WERI-Rb-1 (cell line): ENCODE measurements around the gene PSTPIP1.

Source experiments
- DNase-seq: peaks from one replicate; pipeline ENCODE4 v3.0.0-alpha.2; 2020
- H3K27ac ChIP-seq: fragments of 250-450 bp; sonication (Bioruptor Pico); 2 replicates; pipeline ENCODE4 v1.5.1; 2020; ENCODE audit warnings: mild to moderate bottlenecking, moderate library complexity
- H3K27me3 ChIP-seq: fragments of 250-450 bp; sonication (Bioruptor Pico); 2 replicates; pipeline ENCODE4 v1.5.1; 2021; ENCODE audit warnings: mild to moderate bottlenecking, low read depth, moderate library complexity; ENCODE audit not compliant: insufficient read depth, severe bottlenecking
- H3K36me3 ChIP-seq: fragments of 250-450 bp; sonication (Bioruptor Pico); 2 replicates; pipeline ENCODE4 v1.5.1; 2020; ENCODE audit warnings: mild to moderate bottlenecking, moderate library complexity
- H3K4me3 ChIP-seq: 2 replicates; pipeline ENCODE4 v1.5.1; 2011; ENCODE audit warnings: low read depth, mild to moderate bottlenecking, control low read depth, low read length
- H3K9me3 ChIP-seq: fragments of 250-450 bp; sonication (Bioruptor Pico); 2 replicates; pipeline ENCODE4 v1.5.1; 2021; ENCODE audit warnings: mild to moderate bottlenecking, moderate library complexity; ENCODE audit not compliant: severe bottlenecking
- CTCF ChIP-seq: IDR thresholded peaks from 2 replicates; pipeline ENCODE4 v1.5.1; 2011; ENCODE audit warnings: low read depth, mild to moderate bottlenecking, control low read depth, inconsistent platforms, low read length

Gene PSTPIP1

DNA sequence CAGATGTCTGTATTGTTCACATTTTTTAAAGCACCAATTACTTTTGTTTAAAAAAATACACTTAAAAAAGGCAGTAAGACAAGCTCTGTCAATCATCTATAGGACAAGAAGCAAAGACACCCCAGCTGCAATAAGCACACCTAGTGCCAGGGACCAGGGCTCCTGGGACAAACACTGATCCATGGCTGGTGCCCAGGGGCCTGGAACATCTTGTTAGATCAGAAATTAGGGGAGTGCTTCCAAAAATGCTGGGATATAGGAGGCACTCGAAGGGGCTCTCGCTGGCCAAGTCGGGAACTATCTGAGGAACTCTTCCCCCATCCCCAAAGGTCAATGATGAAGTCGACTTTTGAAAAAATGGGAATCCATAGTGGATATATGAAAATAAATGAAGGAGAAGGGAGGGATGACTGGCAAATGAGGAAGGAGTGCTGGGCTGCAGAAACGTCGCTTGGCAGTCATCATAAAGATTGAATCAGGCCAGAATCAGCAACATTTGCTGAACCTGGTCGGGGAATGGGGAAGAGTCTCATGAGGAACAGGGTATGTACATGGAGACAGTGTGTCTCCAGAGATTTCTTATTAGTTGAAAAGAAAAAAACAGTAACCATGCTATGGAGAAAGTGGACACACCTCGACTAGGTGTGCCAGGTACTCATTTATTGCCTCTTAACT, 47.5 kb downstream of the PSTPIP1 start:
- DNase-seq, result no peak
- no peak overlapping the region for H3K27ac ChIP-seq
- peaks cover 64% of the 10 kb centered on the region for H3K36me3 ChIP-seq
- H3K4me3 ChIP-seq, result no peak overlapping the region
- H3K9me3 ChIP-seq, result peaks cover 6% of the 10 kb centered on the region
- no peaks in the 10 kb centered on the region for H3K27me3 ChIP-seq
- TF ChIP-seq CTCF, result no peak

DNA sequence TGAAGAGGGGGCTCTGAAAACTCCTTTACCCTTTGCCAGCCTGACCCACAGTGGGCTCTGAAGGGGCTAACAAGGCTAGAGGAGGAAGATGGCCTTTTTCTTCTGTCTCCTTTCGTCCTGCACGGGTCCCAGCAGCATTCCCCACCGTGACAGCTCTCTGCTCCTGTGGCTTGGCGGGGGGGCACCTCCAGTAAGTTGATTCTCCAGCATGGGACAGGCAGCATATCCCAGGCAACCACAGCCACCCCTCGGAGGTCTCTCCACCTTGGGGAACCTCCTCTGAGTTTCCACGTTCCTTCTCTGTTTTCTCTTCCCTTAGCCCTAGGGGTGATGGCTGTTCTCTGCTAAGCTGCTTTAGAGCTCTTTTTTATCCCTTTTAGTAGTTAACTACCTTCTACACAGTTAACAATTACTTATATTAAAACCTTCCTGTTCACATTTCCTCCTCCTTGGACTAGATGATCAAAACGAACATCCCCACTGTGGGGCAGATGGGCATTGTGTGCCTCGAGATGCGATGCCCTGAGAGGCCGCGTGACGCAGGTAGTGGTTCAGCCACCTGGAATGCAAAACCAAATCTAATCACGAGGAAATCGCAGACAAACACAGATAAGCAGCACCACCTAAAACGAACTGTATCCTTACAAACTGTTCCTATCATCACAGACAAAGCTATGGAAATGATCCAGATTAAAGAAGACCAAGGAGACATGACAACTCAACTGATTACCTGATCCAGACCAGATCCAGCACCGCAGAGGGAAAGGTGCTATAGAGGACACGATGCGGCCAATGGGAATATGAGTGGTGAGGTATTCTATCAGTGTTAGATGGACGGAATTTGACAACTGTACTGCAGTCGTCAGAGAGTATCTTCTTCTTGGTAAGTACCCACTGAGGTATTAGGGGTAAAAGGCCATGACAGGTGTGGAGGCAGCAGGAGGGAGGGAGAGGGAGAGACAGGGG, 48.3 kb downstream of the PSTPIP1 start:
- Histone ChIP-seq H3K27ac (no peak overlapping the region), H3K36me3 (peaks cover 71% of the 10 kb centered on the region), H3K27me3 (no peaks in the 10 kb centered on the region), H3K9me3 (no peaks in the 10 kb centered on the region), H3K4me3 (no peak overlapping the region)
- TF ChIP-seq CTCF, result no peak
- DNase-seq, result no peak

DNA sequence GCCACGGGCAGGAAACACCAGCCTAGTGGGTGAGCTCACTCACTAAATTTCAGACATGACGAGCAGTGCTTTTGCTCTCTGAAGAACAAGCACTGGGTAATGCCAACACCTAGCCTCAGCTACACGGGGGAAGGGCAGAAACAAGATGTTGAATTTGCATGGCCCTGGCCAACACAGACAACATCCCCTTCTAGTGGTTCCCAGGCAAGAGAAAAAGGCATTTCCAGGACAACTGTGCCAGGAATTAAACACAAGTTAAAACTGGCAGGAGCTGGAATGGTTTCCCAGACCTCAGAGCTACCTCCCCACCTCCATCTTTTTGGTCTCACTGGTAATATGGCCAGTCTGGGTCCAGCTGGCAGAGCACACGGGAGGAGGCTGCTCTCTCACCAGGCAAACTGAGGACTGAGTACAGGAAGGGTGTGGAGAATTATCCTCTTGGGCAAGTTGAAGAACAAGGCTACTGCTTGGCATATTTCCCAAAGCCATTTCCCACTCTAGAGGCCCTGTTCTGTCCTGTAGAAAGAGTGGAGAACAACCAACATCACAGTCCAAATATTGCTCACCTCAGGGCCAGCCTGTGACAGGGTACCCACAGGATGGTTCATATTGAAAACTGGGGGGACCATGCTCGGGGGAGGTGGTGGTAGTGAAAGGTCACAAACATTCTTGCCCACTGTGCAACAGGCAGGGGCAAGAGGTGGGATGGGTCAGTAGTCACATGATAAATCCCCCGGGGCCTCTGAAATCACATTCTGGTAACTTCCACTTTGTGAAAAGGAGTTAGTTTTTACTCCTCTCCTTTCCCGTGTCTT, 49.5 kb downstream of the PSTPIP1 start:
- H3K9me3 ChIP-seq, result no peaks in the 10 kb centered on the region
- no peak overlapping the region for H3K27ac ChIP-seq
- peaks cover 80% of the 10 kb centered on the region for H3K36me3 ChIP-seq
- TF ChIP-seq CTCF, result no peak
- no peak overlapping the region for H3K4me3 ChIP-seq
- no peak for DNase-seq
- H3K27me3 ChIP-seq, result no peaks in the 10 kb centered on the region

DNA sequence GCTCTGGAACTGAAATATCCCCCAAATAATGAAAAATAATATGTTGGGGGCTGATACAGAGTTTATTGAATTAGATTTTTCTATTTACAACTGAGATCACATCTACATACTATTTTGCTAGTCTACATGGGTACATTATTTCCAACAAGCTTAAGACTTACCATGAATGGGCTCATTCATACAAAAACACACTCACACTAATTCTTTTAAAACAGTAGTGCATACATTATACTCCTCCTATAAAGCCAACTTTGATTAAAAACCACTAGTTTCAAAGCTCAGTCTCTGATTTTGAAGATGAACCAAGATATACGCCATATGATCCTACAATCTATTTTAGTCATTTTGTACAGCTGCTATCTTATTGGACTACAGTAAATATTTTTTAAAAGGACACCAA, 51.1 kb downstream of the PSTPIP1 start:
- DNase-seq, result no peak
- Histone ChIP-seq H3K9me3 (no peaks in the 10 kb centered on the region), H3K27ac (no peak overlapping the region), H3K4me3 (no peak overlapping the region), H3K27me3 (no peaks in the 10 kb centered on the region), H3K36me3 (peaks cover 84% of the 10 kb centered on the region)
- TF ChIP-seq CTCF, result no peak

DNA sequence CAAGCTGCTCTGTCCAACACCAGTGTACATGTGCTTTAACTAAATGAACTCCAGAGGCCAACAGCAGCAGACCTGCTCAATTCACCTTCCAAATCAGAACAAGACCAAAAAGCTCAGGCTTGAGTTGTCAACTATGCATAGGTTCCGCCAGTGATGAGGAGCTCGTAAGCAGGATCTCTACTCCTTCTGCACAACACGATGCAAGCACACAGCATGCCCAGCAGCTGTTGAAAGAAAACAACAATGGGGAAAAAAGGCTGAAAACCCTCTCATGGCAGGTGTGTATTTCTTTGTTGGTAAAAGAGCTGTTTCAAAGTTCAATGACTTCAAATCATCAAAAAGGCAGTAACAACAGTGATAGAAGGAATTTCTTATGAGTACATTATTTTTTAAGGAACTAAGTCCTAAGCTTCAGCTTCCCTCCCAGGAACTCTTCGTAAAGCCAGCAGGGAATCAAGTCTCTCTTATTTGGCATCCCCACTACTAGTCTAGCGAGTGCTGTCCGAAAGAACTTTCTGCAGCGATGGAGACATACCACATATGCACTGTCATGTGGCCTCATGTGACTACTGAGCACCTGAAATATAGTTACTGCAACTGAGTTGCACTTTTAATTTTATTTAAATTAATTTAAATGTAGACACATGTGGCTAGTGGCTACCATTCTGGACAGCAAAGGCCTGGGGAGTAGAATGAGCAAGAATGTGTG, 51.9 kb downstream of the PSTPIP1 start:
- Histone ChIP-seq H3K27me3 (no peaks in the 10 kb centered on the region), H3K27ac (no peak overlapping the region), H3K9me3 (no peaks in the 10 kb centered on the region), H3K4me3 (no peak overlapping the region), H3K36me3 (peaks cover 87% of the 10 kb centered on the region)
- TF ChIP-seq CTCF, result no peak
- no peak for DNase-seq
